Measurements from ENCODE around the gene OR4L1. TPM values are rescaled to one million over a fixed set of nuclear protein-coding genes. Genes with fewer than 3 reads are reported as not detected.
"Not testable (repeated sequence)": the region's sequence is repeated elsewhere in the genome, so short reads cannot be mapped to it uniquely, and the experiment has no call there.

The OR4L1 gene, protein sequence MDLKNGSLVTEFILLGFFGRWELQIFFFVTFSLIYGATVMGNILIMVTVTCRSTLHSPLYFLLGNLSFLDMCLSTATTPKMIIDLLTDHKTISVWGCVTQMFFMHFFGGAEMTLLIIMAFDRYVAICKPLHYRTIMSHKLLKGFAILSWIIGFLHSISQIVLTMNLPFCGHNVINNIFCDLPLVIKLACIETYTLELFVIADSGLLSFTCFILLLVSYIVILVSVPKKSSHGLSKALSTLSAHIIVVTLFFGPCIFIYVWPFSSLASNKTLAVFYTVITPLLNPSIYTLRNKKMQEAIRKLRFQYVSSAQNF
- total RNA-seq, result not detected

DNA sequence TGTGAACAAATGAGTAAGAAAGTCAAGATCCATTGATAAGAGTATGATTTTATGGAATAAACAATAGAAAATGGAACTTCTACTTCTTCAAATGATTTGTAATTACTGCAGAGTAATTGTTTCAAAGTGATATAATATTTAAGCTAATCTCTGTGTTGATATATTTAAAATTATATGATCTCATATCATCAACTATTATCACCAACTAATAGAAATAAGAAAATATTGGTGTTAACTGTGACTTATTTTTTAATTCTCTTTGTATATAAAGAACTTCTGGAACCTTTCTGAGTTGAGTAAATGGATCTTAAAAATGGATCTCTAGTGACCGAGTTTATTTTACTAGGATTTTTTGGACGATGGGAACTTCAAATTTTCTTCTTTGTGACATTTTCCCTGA lies at the start of gene OR4L1:
TSS of gene OR4L1 (plus strand) at position 301 of the 400 bp plus-strand sequence. CDS start at position 301, 0 bp downstream.
- H3K27ac Mint-ChIP-seq, result no peak within 1 kb of the TSS
- no peaks in the 10 kb centered on the region for H3K36me3 Mint-ChIP-seq
- no peaks in the 10 kb centered on the region for H3K27me3 Mint-ChIP-seq
- no peak within 1 kb of the TSS for H3K4me3 Mint-ChIP-seq
- H3K9me3 Mint-ChIP-seq, result no peaks in the 10 kb centered on the region
- H3K4me1 Mint-ChIP-seq, result peaks cover 2% of the 10 kb centered on the region
- no peak for DNase-seq

DNA sequence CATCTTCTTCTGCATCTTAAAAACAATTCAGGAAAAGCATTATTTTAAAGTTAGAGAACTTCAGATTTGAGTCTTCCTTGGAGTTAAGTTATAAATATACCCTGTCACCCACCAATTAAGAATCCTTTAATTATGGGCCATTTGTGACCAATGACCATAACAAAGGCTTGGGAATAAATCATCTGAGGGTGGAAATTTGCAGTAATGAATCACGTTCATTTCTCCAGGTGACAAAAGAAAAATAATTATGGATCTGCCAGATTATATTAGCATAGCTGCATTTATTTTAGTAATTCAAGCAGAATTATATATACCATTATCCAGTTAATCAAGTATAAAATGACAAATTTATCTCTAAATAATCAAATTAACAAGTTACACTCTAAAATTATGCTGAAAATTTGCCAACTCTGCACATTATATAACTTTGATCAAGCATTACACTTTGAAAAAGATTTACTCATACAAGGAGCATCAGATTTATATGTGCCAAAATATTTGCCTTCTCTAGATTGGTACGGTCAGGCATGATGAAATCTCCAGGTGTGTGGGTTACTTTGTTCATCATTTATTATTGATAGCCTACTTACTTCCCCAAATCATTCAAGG lies 40.5 kb upstream of the OR4L1 start, which contains the start of gene OR4K14:
TSS of gene OR4K14 (minus strand) at position 51 of the 609 bp plus-strand sequence. CDS start 4,114 bp downstream, outside the sequence.
- no peaks in the 10 kb centered on the region for H3K27me3 Mint-ChIP-seq
- no peaks in the 10 kb centered on the region for H3K4me1 Mint-ChIP-seq
- H3K4me3 Mint-ChIP-seq, result no peak within 1 kb of the TSS
- H3K9me3 Mint-ChIP-seq, result no peaks in the 10 kb centered on the region
- H3K27ac Mint-ChIP-seq, result no peak within 1 kb of the TSS
- H3K36me3 Mint-ChIP-seq, result no peaks in the 10 kb centered on the region
- no peak for DNase-seq

DNA sequence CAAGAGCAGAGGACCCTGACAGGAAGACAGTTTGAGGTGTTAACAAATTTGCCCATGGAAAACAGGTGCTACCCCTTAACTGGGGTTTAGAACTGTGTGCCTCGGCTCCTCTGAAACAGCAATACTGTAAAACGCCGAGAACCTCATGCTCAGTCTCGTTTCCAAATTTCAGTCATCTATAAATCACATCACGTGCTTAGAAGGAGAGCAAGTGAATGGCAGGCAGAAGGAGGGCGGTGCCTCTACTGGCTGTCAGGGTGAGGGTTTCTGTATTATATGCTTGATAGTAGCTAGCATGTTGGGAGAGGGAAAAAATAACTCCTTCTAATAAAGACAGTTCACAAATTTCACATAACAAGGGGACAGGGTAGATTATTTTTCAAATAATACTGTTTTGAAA lies 28.8 kb upstream of the OR4L1 start:
- H3K27me3 Mint-ChIP-seq, result no peaks in the 10 kb centered on the region
- no peak overlapping the region for H3K27ac Mint-ChIP-seq
- no peak for DNase-seq
- no peaks in the 10 kb centered on the region for H3K36me3 Mint-ChIP-seq
- H3K4me1 Mint-ChIP-seq, result no peaks in the 10 kb centered on the region
- no peaks in the 10 kb centered on the region for H3K9me3 Mint-ChIP-seq
- H3K4me3 Mint-ChIP-seq, result no peak overlapping the region

DNA sequence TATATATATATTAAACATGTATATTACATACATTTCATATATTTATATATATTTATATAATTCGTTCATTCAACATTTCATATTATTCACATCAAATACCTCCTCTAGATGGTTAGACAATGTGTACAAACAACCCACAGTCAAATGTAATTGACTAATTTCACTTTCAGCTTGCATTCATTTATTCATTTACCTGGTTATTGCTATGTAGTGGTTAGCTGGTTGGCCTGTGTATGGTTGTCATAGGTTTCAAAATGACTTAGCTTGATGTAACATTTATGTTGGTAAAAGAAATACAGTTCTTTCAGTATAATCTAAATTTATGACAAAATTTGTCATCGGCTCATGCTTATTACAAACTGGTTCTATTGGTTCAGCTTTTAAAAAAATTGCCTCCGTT lies 24.4 kb upstream of the OR4L1 start:
- DNase-seq, result no peak
- Mint-ChIP-seq H3K27ac (no peak overlapping the region), H3K9me3 (peaks cover 2% of the 10 kb centered on the region), H3K4me1 (no peaks in the 10 kb centered on the region), H3K4me3 (no peak overlapping the region), H3K27me3 (no peaks in the 10 kb centered on the region), H3K36me3 (no peaks in the 10 kb centered on the region)

DNA sequence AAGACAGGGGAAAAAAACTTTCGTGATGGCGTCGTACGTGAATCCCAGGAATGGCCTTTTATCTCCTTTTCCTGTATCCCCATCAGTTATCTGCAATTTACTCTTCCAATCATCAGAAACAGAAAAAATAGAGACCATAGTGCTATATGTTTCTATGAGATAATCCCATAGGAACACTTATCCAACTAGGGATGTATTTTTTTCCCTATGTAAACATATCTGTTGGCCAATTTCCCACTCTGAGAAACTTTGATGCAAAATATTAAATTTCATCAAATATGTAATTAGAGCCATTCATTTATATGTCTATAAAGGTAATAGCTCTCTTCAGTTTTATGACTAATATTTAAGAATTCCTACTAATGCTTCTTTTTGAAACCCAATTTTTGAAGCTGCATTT lies 23.9 kb upstream of the OR4L1 start, which contains the start of gene OR4K13:
TSS of gene OR4K13 (minus strand) at position 101 of the 400 bp plus-strand sequence. CDS start 1,280 bp downstream, outside the sequence.
- Mint-ChIP-seq H3K27ac (no peak within 1 kb of the TSS), H3K4me1 (no peaks in the 10 kb centered on the region), H3K4me3 (no peak within 1 kb of the TSS), H3K36me3 (no peaks in the 10 kb centered on the region), H3K27me3 (no peaks in the 10 kb centered on the region), H3K9me3 (peaks cover 3% of the 10 kb centered on the region)
- no peak for DNase-seq

DNA sequence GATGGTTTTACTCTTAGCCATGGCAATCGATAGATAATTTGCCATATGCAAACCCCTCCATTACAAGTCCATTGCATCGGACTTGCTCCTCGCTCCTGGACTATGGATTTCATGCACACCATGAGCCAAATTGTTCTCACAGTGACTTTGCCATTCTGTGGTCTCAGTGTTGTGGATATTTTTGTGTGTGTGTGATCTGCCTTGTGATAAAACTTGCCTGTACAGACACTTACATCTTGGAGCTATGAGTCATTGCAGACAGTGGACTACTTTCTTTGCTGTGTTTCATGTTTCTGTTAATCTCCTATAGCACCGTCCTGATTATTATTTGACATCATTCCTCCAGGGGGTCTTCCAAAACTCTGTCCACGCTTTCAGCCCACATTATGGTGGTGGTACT lies 15.6 kb upstream of the OR4L1 start:
- H3K4me1 Mint-ChIP-seq, result no peaks in the 10 kb centered on the region
- H3K4me3 Mint-ChIP-seq, result no peak overlapping the region
- no peak for DNase-seq
- peaks cover 4% of the 10 kb centered on the region for H3K27me3 Mint-ChIP-seq
- peaks cover 4% of the 10 kb centered on the region for H3K9me3 Mint-ChIP-seq
- no peaks in the 10 kb centered on the region for H3K36me3 Mint-ChIP-seq
- H3K27ac Mint-ChIP-seq, result no peak overlapping the region

DNA sequence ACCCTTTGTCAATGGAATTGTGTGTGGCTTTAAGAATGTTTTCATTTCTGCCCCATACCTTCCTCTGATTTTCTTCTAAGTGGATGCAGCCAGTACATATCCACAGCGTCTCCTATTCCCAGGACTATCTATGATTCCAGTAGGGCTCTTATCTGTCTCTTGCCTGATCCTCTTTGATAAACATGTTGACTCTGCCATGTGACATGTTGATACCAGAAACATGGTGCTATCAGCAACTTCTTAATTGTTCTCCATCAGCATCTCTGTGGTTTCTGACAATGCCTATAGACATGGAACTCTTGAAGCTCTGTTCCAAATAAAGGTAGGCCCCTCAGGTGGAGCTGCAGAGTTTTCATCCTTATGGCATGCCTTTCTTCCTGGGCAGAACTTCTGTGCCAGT lies 11.6 kb upstream of the OR4L1 start:
- peaks cover 7% of the 10 kb centered on the region for H3K27me3 Mint-ChIP-seq
- DNase-seq, result no peak
- H3K9me3 Mint-ChIP-seq, result no peaks in the 10 kb centered on the region
- H3K4me3 Mint-ChIP-seq, result no peak overlapping the region
- no peak overlapping the region for H3K27ac Mint-ChIP-seq
- H3K36me3 Mint-ChIP-seq, result no peaks in the 10 kb centered on the region
- H3K4me1 Mint-ChIP-seq, result no peaks in the 10 kb centered on the region

DNA sequence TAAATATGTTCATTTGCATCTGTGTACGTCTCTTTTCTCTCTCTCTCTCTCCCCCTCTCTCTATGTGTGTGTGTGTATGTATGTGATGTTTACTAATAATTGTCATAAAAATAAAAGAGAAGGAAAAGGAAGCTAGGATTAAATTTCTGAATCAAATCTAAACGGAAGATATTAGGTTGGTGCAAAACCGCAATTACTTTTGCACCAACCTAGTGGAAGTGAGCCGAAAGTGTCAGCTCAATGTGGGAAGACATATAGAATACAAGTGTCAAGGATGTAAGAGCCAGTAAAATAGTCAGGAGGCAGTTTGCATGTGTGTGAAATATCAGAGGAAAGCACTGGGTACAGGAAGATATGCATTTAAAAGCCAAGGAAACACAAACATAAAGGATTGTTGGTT lies 32.2 kb downstream of the OR4L1 start:
- Mint-ChIP-seq H3K4me3 (no peak overlapping the region), H3K27me3 (peaks cover 6% of the 10 kb centered on the region), H3K27ac (no peak overlapping the region), H3K4me1 (no peaks in the 10 kb centered on the region), H3K9me3 (no peaks in the 10 kb centered on the region), H3K36me3 (no peaks in the 10 kb centered on the region)
- DNase-seq, result no peak

DNA sequence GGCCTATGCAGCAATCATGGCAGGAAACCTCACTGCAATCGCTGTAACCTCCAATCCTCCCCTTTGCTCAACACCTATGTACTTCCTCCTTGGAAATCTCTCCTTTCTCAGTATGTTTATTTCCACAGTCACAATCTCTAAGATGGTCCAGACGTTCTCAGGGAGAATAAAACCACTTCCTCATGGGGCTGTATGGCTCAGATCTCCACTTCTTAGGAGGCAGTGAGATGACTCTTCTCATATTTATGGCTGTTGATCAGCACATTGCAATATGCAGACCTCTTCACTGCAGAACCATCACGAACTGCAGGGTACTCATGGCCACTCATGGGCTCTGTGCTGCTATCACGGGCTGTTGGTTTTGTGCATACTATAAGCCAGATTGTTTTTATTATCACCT lies 33.6 kb downstream of the OR4L1 start:
- no peaks in the 10 kb centered on the region for H3K9me3 Mint-ChIP-seq
- H3K4me3 Mint-ChIP-seq, result no peak overlapping the region
- DNase-seq, result no peak
- peaks cover 7% of the 10 kb centered on the region for H3K27me3 Mint-ChIP-seq
- H3K4me1 Mint-ChIP-seq, result no peaks in the 10 kb centered on the region
- no peaks in the 10 kb centered on the region for H3K36me3 Mint-ChIP-seq
- H3K27ac Mint-ChIP-seq, result no peak overlapping the region

DNA sequence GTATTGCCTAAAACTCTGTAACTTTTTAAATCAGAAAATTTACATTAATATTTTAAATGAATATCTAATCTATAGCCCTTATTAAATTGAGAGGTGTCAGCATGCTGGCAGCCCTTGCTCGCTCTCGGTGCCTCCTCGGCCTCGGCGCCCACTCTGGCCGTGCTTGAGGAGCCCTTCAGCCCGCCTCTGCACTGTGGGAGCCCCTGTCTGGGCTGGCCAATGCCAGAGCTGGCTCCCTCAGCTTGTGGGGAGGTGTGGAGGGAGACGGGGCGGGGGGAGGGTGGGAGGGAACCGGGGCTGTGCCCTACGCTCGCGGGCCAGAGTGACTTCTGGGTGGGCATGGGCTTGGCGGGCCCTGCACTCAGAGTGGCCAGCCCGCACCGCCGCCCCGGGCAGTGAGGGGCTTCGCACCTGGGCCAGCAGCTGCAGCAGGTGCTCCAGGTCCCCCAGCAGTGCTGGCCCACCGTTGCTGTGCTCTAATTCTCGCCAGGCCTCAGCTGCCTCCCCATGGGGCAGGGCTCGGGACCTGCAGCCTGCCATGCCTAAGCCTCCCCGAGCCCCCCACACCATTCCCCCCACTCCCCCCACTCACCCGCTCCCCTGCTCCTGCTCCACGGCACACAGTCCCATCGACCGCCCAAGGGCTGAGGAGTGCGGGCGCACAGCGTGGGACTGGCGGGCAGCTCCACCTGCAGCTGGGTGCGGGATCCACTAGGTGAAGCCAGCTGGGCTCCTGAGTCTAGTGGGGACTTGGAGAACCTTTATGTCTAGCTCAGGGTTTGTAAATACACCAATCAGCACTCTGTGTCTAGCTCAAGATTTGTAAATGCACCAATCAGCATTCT lies 39.3 kb downstream of the OR4L1 start:
- not testable (repeated sequence) for H3K27me3 Mint-ChIP-seq, H3K27ac Mint-ChIP-seq, H3K4me3 Mint-ChIP-seq, H3K4me1 Mint-ChIP-seq, H3K36me3 Mint-ChIP-seq, H3K9me3 Mint-ChIP-seq, DNase-seq

DNA sequence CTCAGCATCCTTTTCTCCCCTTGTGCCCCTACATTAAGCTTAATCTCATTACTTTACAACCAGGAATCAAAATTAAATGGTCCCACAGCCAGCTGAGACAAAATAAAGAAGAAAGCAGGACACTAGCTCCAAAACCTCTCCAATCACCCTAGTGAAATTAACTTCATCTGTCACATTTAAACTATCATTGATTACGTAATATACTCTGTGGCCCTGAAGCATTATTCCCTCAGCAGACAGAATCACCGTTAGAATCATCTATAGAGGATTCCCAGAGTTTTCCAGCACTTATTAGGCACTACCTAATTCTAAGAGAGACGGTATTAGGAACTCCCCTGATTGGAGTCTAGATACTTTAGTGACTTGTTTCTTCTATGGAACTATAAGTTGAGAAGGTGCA lies 50.6 kb downstream of the OR4L1 start, which contains the start of gene OR4K17:
TSS of gene OR4K17 (plus strand) at position 302 of the 400 bp plus-strand sequence. CDS start 6,761 bp downstream, outside the sequence.
- no peak for DNase-seq
- Mint-ChIP-seq H3K36me3 (no peaks in the 10 kb centered on the region), H3K27me3 (no peaks in the 10 kb centered on the region), H3K27ac (no peak within 1 kb of the TSS), H3K4me1 (no peaks in the 10 kb centered on the region), H3K9me3 (peaks cover under 1% of the 10 kb centered on the region), H3K4me3 (no peak within 1 kb of the TSS)

Other genes with a start within 250 kb of the OR4L1 start
- not detected for gene OR4K2, start 184.9 kb upstream of the OR4L1 start, total RNA-seq
- gene OR4K5, start 139.4 kb upstream of the OR4L1 start, total RNA-seq, result not detected
- not detected for gene OR4K1, start 129.1 kb upstream of the OR4L1 start, total RNA-seq
- gene OR4K15, start 84.5 kb upstream of the OR4L1 start, total RNA-seq, result not detected
- not detected for gene OR4Q2, start 57.9 kb upstream of the OR4L1 start, total RNA-seq
- not detected for gene OR4K14, start 40.7 kb upstream of the OR4L1 start, total RNA-seq
- not detected for gene OR4K13, start 24.0 kb upstream of the OR4L1 start, total RNA-seq
- not detected for gene OR4K17, start 50.7 kb downstream of the OR4L1 start, total RNA-seq
- gene OR4N5, start 78.8 kb downstream of the OR4L1 start, total RNA-seq, result not detected
- gene OR11G2, start 130.9 kb downstream of the OR4L1 start, total RNA-seq, result not detected
- gene OR11H6, start 163.7 kb downstream of the OR4L1 start, total RNA-seq, result not detected
- gene OR11H7, start 168.9 kb downstream of the OR4L1 start, total RNA-seq, result not detected
- not detected for gene OR11H4, start 179.2 kb downstream of the OR4L1 start, total RNA-seq
- 10 to 100 TPM; 27.5 to 27.7 TPM for gene TTC5, start 245.9 kb downstream of the OR4L1 start, total RNA-seq

All from activated naive CD8-positive, alpha-beta T cell treated with anti-CD3 and anti-CD28 coated beads for 36 hours (primary cell).